ENCODE measurements around the gene CHAC2.

GRCh38 chr2:53739032-53739431 is 28.6 kb upstream of the CHAC2 start:
- no peak for TF ChIP-seq CTCF (IDR thresholded peaks at IDR 0.05; ENCODE audit: insufficient read depth, low read length, poor library complexity, severe bottlenecking)
- TF ChIP-seq EZH2phosphoT487 (conservative IDR thresholded peaks at IDR 0.05; ENCODE audit: low read length) = no peak
